SH-SY5Y (cell line): ENCODE measurements around the gene COL3A1.

Experiments used
- GATA2 ChIP-seq: IDR thresholded peaks from 2 replicates; pipeline ENCODE4 v1.6.1; 2011; ENCODE audit warnings: mild to moderate bottlenecking, low read depth, low read length
- GATA3 ChIP-seq: IDR thresholded peaks from 2 replicates; pipeline ENCODE4 v1.6.1; 2011; ENCODE audit warnings: low read depth, mild to moderate bottlenecking, low read length, moderate library complexity

Gene COL3A1

DNA sequence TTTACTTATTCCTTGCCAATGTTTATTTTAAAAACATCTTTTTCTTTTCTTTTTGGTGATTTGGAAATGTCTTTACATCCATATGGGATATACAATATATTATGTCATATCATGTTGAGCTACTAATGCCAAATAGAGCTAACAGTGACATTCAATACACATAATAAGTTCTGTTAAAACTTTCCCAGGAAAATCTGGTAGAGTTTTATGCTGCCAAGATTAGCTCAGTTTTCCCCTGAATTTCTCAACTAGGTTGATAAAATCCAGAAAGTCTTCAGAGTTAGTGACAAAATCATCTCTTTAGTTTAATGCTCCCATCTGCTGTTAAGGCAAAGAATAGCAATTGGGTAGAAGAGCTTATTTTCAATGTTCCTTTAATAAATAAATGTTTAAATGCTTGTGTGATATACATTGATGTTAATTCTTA is 9.9 kb downstream of the COL3A1 start:
- TF ChIP-seq GATA3 = no peak
- TF ChIP-seq GATA2 = no peak

DNA sequence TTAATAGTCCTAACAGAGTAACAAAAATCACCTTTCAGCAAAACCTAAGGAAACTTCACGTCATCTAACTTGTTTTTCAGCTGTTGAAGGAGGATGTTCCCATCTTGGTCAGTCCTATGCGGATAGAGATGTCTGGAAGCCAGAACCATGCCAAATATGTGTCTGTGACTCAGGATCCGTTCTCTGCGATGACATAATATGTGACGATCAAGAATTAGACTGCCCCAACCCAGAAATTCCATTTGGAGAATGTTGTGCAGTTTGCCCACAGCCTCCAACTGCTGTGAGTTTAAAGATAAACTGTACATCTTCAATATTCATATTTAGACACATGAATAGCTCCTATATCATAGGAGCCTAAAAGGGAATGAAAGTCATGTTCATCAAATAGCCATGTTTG is 10.5 kb downstream of the COL3A1 start:
- TF ChIP-seq GATA2 (no peak), GATA3 (no peak)

DNA sequence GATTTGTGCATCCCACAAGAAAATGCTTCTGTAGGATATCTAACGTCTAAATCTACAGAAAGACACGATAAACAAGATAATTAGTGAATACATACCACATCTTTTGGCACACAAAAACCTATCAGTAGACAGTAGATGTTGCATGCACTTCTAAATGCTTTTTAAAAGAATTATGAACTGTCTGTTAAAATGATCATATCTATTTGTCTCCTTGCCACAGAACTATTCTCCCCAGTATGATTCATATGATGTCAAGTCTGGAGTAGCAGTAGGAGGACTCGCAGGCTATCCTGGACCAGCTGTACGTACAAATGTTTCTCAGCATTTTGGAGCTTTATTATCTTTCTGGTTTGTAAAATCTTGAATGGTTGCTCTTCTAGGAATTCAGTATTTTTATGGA is 12.7 kb downstream of the COL3A1 start:
- TF ChIP-seq GATA3 = peak; percentile 50
- TF ChIP-seq GATA2 = peak; percentile 27; the same call in 1 of the 2 replicates

DNA sequence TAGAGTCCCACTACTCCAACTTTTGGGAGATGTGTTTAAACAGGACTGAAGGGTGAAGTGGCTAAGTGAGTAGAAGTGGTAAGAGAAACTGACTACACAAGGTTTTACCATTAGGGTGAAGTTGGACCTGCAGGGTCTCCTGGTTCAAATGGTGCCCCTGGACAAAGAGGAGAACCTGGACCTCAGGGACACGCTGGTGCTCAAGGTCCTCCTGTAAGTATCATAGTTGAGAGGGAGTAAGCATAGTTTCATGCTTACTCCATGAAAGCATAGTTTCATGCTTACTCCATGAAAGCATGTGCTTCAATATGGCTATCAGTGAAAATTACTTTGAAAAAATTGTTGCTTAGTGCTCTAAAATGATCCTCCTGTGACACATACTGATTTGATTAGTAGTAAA is 19.1 kb downstream of the COL3A1 start:
- TF ChIP-seq GATA2 (no peak), GATA3 (no peak)

DNA sequence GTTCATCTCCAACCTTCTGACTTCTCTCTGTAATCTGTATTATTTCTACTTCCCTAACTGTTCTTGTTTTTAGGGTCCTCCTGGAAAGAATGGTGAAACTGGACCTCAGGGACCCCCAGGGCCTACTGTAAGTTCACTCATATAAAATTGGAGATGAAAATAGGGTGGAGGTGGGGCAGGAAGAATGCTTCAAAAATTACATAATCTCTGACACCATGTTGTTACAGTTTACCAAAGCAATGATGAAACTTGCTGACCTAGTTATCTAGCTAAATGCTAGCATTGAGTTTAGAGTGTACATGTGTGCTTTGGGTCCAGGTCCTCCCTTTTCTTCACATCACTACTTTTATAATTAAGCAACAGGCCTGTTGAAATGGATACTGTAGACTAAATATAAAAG is 23.1 kb downstream of the COL3A1 start:
- no peak for TF ChIP-seq GATA2
- no peak for TF ChIP-seq GATA3

DNA sequence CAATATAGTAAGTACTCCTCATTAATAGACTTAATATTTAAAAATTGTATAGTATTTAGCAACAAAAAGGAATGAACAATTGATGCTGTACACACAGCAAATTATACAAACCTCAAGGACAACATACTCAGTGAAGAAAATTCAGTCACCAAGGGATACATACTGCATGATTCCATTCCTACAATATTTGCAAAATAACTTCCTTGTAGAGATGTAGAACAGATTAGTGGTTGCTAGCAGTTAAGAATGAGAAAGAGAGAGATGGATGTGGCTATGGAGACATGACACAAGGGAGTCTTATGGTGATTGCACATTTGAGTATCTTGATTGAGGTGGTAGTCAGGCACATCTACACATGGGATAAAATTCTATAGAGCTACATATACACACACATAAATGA is 26.0 kb downstream of the COL3A1 start:
- TF ChIP-seq GATA3 = no peak
- TF ChIP-seq GATA2 = no peak

DNA sequence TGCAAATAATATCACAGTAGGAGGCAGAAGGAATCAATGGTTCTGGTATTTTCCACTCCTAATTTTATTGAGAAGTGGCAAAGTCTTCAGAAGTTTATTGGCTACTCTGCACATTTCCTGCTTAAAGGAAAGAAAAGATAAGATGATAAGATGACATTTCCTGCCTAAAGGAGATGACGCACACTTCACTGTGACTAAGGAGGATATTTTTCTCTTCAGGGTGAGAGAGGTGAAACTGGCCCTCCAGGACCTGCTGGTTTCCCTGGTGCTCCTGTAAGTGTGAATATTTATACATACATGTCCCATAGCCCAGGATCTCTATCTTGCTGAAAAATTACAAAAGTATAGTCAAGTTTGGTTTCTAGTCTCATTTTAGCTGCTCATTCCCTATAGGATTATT is 27.9 kb downstream of the COL3A1 start:
- TF ChIP-seq GATA3 (no peak), GATA2 (no peak)

DNA sequence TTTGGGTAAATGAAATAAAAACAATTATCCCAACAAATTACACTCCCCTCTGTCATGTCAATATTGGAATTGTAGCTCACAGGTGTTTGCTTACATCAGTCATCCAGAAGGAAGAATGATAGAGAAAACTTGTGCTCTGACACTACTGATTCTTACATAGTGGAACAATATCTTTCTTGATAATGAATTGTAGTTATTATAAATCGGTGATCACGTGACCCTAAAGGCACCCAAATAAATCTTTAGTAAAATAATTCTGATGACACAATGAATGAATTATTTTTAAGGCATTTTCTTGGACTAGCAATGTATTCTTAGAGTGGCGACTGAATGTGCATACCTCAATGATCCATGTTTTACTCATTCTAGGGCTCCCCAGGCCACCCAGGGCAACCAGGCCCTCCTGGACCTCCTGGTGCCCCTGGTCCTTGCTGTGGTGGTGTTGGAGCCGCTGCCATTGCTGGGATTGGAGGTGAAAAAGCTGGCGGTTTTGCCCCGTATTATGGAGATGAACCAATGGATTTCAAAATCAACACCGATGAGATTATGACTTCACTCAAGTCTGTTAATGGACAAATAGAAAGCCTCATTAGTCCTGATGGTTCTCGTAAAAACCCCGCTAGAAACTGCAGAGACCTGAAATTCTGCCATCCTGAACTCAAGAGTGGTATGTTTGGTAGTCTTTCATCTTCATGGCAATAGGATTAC is 34.5 kb downstream of the COL3A1 start:
- TF ChIP-seq GATA2 = no peak
- no peak for TF ChIP-seq GATA3

DNA sequence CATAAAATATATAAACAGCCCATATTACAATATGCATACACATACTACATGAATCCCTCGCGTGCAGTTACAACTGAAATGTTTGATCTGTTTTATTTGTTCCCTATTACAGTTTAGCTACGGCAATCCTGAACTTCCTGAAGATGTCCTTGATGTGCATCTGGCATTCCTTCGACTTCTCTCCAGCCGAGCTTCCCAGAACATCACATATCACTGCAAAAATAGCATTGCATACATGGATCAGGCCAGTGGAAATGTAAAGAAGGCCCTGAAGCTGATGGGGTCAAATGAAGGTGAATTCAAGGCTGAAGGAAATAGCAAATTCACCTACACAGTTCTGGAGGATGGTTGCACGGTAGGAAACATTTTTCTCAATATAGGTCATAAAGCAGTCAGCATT is 36.4 kb downstream of the COL3A1 start:
- TF ChIP-seq GATA3 (no peak), GATA2 (no peak)

DNA sequence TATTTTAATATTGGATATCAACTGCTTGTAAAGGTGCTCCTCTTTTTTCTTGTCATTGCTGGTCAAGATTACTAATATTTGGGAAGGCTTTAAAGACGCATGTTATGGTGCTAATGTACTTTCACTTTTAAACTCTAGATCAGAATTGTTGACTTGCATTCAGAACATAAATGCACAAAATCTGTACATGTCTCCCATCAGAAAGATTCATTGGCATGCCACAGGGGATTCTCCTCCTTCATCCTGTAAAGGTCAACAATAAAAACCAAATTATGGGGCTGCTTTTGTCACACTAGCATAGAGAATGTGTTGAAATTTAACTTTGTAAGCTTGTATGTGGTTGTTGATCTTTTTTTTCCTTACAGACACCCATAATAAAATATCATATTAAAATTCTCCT is 38.2 kb downstream of the COL3A1 start:
- no peak for TF ChIP-seq GATA2
- TF ChIP-seq GATA3 = no peak

DNA sequence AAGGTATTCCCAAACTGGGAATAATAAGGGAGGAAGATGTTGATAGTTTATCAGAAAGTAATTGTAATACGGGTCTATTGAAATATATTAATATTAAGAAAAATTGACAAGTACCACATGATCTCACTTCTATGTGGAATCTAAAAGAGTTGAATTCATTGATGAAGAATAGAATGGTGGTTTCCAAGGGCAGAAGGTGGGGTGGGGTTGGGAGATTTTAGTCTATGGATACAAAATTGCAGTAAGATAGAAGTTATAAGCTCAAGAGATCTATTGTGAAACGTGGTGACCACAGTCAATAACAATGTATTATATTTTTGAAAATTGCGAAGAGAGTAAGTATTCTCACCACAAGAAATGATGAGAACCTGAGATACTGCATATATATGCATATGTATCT is 38.9 kb downstream of the COL3A1 start:
- TF ChIP-seq GATA2 = no peak
- no peak for TF ChIP-seq GATA3

DNA sequence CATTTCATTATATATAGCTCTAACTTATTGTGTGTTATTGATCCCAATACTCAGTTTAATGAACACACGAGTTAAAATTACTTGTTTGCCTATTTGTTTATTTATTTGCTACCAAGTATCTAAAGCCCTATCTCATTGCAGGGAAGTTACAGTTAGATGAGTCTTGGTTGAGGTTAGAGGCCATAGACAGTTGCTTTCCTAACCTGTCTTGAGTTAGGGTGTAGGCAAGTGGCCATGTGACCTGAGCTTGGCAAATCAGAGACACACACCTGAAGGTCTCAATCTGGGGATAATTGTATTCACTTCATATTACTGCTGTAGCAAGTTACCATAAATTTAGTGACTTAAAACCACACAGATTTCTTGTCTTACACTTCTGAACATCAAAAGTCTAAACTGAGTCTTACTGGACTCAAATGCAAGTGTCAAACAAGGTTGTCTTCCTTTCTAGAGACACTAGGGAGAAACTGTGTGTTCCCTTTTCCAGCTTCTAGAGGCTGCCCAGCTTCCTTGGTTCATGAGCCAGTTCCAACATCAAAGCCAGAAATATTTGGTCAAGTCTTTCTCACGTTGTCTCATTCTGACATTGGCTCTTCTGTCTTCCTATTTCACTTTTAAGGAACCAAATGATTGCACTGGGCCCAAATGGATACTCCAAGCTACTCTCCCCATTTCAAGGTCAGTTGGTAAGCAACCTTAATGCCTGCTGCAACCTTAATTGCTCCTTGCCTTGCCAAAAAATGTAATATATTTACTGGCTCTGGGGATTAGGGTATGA is 39.7 kb downstream of the COL3A1 start:
- TF ChIP-seq GATA3 = no peak
- no peak for TF ChIP-seq GATA2

DNA sequence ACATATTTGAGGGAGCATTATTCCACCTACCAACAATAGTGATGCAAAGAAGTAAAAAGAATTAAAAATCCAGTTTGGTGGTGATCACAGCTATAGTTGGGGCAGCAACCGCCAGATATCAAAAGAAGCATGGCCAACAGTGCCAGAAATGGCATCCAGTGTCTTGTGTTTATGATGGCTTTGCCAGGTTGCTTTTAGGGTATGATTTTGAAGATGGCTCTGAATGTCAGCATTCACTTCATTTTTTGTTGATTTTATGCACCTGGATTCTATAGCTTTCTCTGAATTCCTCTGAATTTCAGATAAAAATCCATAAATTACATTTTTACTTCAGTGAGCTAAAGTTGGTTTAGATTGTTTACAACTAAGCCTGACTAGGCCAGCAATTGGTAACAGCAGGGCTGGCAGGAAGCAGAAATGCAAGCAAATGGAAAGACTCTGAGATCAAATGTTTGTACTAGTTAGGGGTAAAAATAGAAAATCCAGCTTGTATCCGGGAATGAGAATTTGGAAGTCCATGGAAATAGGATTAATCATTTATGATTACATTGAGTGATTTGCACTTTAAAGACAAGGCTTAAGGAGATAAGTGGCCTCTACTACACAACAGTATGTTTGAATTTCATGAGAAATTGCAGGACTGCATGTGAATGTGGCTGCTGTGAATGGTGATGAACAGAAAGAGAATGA is 40.4 kb downstream of the COL3A1 start:
- no peak for TF ChIP-seq GATA2
- no peak for TF ChIP-seq GATA3

DNA sequence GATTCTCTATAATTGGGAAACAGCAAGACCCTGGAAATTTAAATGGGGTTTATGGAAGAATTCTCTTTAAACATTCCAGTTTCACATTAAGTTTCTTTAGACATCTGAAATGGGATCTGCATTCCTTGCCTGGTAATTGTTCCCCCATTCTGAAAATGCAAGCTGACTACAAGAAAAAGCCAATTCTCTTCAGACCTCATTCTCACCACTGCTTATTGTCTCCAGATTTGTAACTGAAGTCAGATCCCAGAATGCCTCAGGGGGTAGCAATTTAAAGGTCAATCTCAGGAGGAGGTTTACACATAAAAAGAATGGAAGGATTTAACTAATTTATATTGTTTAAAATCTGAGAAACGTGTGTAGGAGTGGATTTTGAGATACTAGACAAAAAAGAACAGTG is 41.2 kb downstream of the COL3A1 start:
- no peak for TF ChIP-seq GATA2
- TF ChIP-seq GATA3 = no peak
